Progenitor cell of endocrine pancreas (in vitro differentiated cells): ENCODE data around the gene DGKG. TPM values are rescaled to one million over a fixed set of nuclear protein-coding genes. Genes with fewer than 3 reads are reported as not detected.

Experiments used
- DNase-seq: peaks from one replicate; pipeline ENCODE4 v3.0.0; 2021; ENCODE audit warnings: low spot score; ENCODE audit not compliant: unreplicated experiment
- H3K27ac Mint-ChIP-seq: 2 replicates; pipeline ENCODE4 v1.8.0; 2021; ENCODE audit warnings: mild to moderate bottlenecking, moderate library complexity, mixed read lengths
- H3K27me3 Mint-ChIP-seq: 2 replicates; pipeline ENCODE4 v1.8.0; 2021; ENCODE audit warnings: mixed read lengths
- H3K36me3 Mint-ChIP-seq: 2 replicates; pipeline ENCODE4 v1.8.0; 2022; ENCODE audit warnings: mixed read lengths; ENCODE audit not compliant: insufficient read depth
- H3K4me1 Mint-ChIP-seq: 2 replicates; pipeline ENCODE4 v1.8.0; 2021; ENCODE audit warnings: low read depth, mixed read lengths
- H3K4me3 Mint-ChIP-seq: 2 replicates; pipeline ENCODE4 v1.8.0; 2021; ENCODE audit warnings: low read depth, mild to moderate bottlenecking, moderate library complexity, mixed read lengths
- H3K9me3 Mint-ChIP-seq: 2 replicates; pipeline ENCODE4 v1.8.0; 2021; ENCODE audit warnings: low read depth, mixed read lengths
- CTCF ChIP-seq: fragments of 200-600 bp; sonication (generic); IDR thresholded peaks from one replicate; pipeline ENCODE4 v1.5.0; 2021; ENCODE audit warnings: antibody characterized with exemption, mild to moderate bottlenecking; ENCODE audit not compliant: unreplicated experiment
- total RNA-seq: library from RNA; stranded (reverse); gene quantifications from 2 replicates; pipeline ENCODE4 v1.2.1, GENCODE V29; 2021

Gene DGKG
- total RNA-seq, 1 donor from 2014 or later, result 0.17 TPM

- peaks cover 12% of the 10 kb centered on the region for H3K4me1 Mint-ChIP-seq
- H3K27me3 Mint-ChIP-seq, result peaks cover 59% of the 10 kb centered on the region
- H3K36me3 Mint-ChIP-seq, result no peaks in the 10 kb centered on the region
- no peak overlapping the region for H3K27ac Mint-ChIP-seq
- H3K9me3 Mint-ChIP-seq, result no peaks in the 10 kb centered on the region
- no peak for DNase-seq
- H3K4me3 Mint-ChIP-seq, result no peak overlapping the region
- TF ChIP-seq CTCF, result no peak
These were observed 101.3 kb downstream of the DGKG start for GRCh38 chr3:186260726-186261125.

GRCh38 chr3:186259612-186260383 lies 102.2 kb downstream of the DGKG start:
- peaks cover 12% of the 10 kb centered on the region for H3K4me1 Mint-ChIP-seq
- H3K27ac Mint-ChIP-seq, result no peak overlapping the region
- peak; percentile 77 for DNase-seq
- H3K36me3 Mint-ChIP-seq, result no peaks in the 10 kb centered on the region
- H3K27me3 Mint-ChIP-seq, result peaks cover 64% of the 10 kb centered on the region
- H3K4me3 Mint-ChIP-seq, result peak overlapping the region; percentile 46
- no peaks in the 10 kb centered on the region for H3K9me3 Mint-ChIP-seq
- peak; percentile 89 for TF ChIP-seq CTCF

- Mint-ChIP-seq H3K27me3 (peaks cover 72% of the 10 kb centered on the region), H3K36me3 (no peaks in the 10 kb centered on the region), H3K4me1 (peaks cover 12% of the 10 kb centered on the region), H3K9me3 (no peaks in the 10 kb centered on the region), H3K27ac (no peak overlapping the region), H3K4me3 (peak overlapping the region; percentile 46)
- no peak for DNase-seq
- no peak for TF ChIP-seq CTCF
These were observed 103.1 kb downstream of the DGKG start for GRCh38 chr3:186258968-186259367.

GRCh38 chr3:186257866-186258265 lies 104.2 kb downstream of the DGKG start:
- no peak overlapping the region for H3K27ac Mint-ChIP-seq
- H3K9me3 Mint-ChIP-seq, result no peaks in the 10 kb centered on the region
- DNase-seq, result no peak
- no peaks in the 10 kb centered on the region for H3K36me3 Mint-ChIP-seq
- H3K4me3 Mint-ChIP-seq, result no peak overlapping the region
- peaks cover 12% of the 10 kb centered on the region for H3K4me1 Mint-ChIP-seq
- H3K27me3 Mint-ChIP-seq, result peaks cover 76% of the 10 kb centered on the region
- TF ChIP-seq CTCF, result no peak

- no peak for DNase-seq
- peaks cover 12% of the 10 kb centered on the region for H3K4me1 Mint-ChIP-seq
- peaks cover 67% of the 10 kb centered on the region for H3K27me3 Mint-ChIP-seq
- no peaks in the 10 kb centered on the region for H3K36me3 Mint-ChIP-seq
- TF ChIP-seq CTCF, result peak; percentile 41
- no peak overlapping the region for H3K4me3 Mint-ChIP-seq
- H3K9me3 Mint-ChIP-seq, result no peaks in the 10 kb centered on the region
- no peak overlapping the region for H3K27ac Mint-ChIP-seq
These were observed 106.2 kb downstream of the DGKG start for GRCh38 chr3:186255703-186256331.
